GM21717 (cell line): Measurements from ENCODE around the gene ANKRD6.
"Not testable (repeated sequence)": the region's sequence is repeated elsewhere in the genome, so short reads cannot be mapped to it uniquely, and the experiment has no call there.

ENCODE experiments used
- ATAC-seq: cut with Tn5 transposase; IDR thresholded peaks from one replicate; pipeline ENCODE4 v1.9.1; 2021; ENCODE audit warnings: mild to moderate bottlenecking, moderate library complexity; ENCODE audit not compliant: unreplicated experiment

Gene ANKRD6

GRCh38 chr6:89432875-89433251, at the start of gene ANKRD6:
Gene ANKRD6, plus strand, starts transcription at chr6:89433152. Its CDS starts 133,825 bp downstream, at chr6:89566977.
- peak; percentile 96 for ATAC-seq

- ATAC-seq = peak; percentile 41
Observed at GRCh38 chr6:89385156-89385667, 47.7 kb upstream of the ANKRD6 start.

- no peak for ATAC-seq
Observed at GRCh38 chr6:89385846-89386245, 47.1 kb upstream of the ANKRD6 start.

GRCh38 chr6:89386917-89387491, 45.9 kb upstream of the ANKRD6 start:
- peak; percentile 33 for ATAC-seq

- peak; percentile 87 for ATAC-seq
Observed at GRCh38 chr6:89387516-89388201, 45.3 kb upstream of the ANKRD6 start.

- ATAC-seq = no peak
Observed at GRCh38 chr6:89388846-89389245, 44.1 kb upstream of the ANKRD6 start.

- ATAC-seq = peak; percentile 47
Observed at GRCh38 chr6:89392823-89393222, 40.1 kb upstream of the ANKRD6 start.

- ATAC-seq = no peak
Observed at GRCh38 chr6:89393659-89394058, 39.3 kb upstream of the ANKRD6 start.

- ATAC-seq = not testable (repeated sequence)
Observed at GRCh38 chr6:89397884-89398283, 35.1 kb upstream of the ANKRD6 start.

GRCh38 chr6:89398762-89399525, 34.0 kb upstream of the ANKRD6 start:
- ATAC-seq = no peak

- no peak for ATAC-seq
Observed at GRCh38 chr6:89400050-89400449, 32.9 kb upstream of the ANKRD6 start.

- ATAC-seq = no peak
Observed at GRCh38 chr6:89400912-89401399, 32.0 kb upstream of the ANKRD6 start.

GRCh38 chr6:89402776-89403175, 30.2 kb upstream of the ANKRD6 start:
- no peak for ATAC-seq

- ATAC-seq = no peak
Observed at GRCh38 chr6:89404512-89404911, 28.4 kb upstream of the ANKRD6 start.

GRCh38 chr6:89406141-89406540, 26.8 kb upstream of the ANKRD6 start:
- ATAC-seq = no peak

GRCh38 chr6:89409461-89410035, 23.4 kb upstream of the ANKRD6 start:
- ATAC-seq = no peak

- peak; percentile 35 for ATAC-seq
Observed at GRCh38 chr6:89410231-89410761, 22.7 kb upstream of the ANKRD6 start.

GRCh38 chr6:89410788-89411144, 22.2 kb upstream of the ANKRD6 start:
- ATAC-seq = no peak

GRCh38 chr6:89411145-89412070, 21.5 kb upstream of the ANKRD6 start:
- ATAC-seq = peak; percentile 46
